ELR (cell line): ENCODE results near the gene THEM5.
"Not testable (repeated sequence)": the region's sequence is repeated elsewhere in the genome, so short reads cannot be mapped to it uniquely, and the experiment has no call there.

Experiments used
- DNase-seq: peaks from one replicate; pipeline ENCODE4 v3.0.0-alpha.2; 2015; ENCODE audit warnings: low read depth

THEM5 gene

GRCh38 chr1:151853411-151853943 is at the start of gene THEM5:
Gene THEM5, minus strand, starts transcription at chr1:151853712. Its CDS starts 147 bp downstream, at chr1:151853565.
- DNase-seq: no peak

- DNase-seq: no peak
Observed at GRCh38 chr1:151902858-151903257, 49.3 kb upstream of the THEM5 start.

- not testable (repeated sequence) for DNase-seq
Observed at GRCh38 chr1:151900804-151901203, 47.3 kb upstream of the THEM5 start.

GRCh38 chr1:151898519-151898991 is 45.0 kb upstream of the THEM5 start:
- no peak for DNase-seq

- no peak for DNase-seq
Observed at GRCh38 chr1:151897991-151898431, 44.5 kb upstream of the THEM5 start.

- peak; percentile 52 for DNase-seq
Observed at GRCh38 chr1:151893176-151893924, 39.8 kb upstream of the THEM5 start.

GRCh38 chr1:151892190-151892589 is 38.7 kb upstream of the THEM5 start:
- peak; percentile 62 for DNase-seq

- DNase-seq: no peak
Observed at GRCh38 chr1:151891512-151891911, 38.0 kb upstream of the THEM5 start.

GRCh38 chr1:151888972-151889570 is 35.6 kb upstream of the THEM5 start:
- DNase-seq: peak; percentile 48

GRCh38 chr1:151887028-151887427 is 33.5 kb upstream of the THEM5 start:
- peak; percentile 55 for DNase-seq

GRCh38 chr1:151885479-151885878 is 32.0 kb upstream of the THEM5 start:
- DNase-seq: peak; percentile 40

GRCh38 chr1:151884879-151885278 is 31.4 kb upstream of the THEM5 start:
- DNase-seq: not testable (repeated sequence)

GRCh38 chr1:151884445-151884844 is 30.9 kb upstream of the THEM5 start:
- not testable (repeated sequence) for DNase-seq

- DNase-seq: not testable (repeated sequence)
Observed at GRCh38 chr1:151883898-151884297, 30.4 kb upstream of the THEM5 start.

GRCh38 chr1:151882918-151883317 is 29.4 kb upstream of the THEM5 start:
- DNase-seq: not testable (repeated sequence)

- no peak for DNase-seq
Observed at GRCh38 chr1:151882466-151882865, 29.0 kb upstream of the THEM5 start.

GRCh38 chr1:151881479-151881878 is 28.0 kb upstream of the THEM5 start:
- no peak for DNase-seq

- DNase-seq: no peak
Observed at GRCh38 chr1:151875419-151876097, 22.0 kb upstream of the THEM5 start.

- not testable (repeated sequence) for DNase-seq
Observed at GRCh38 chr1:151872776-151873175, 19.3 kb upstream of the THEM5 start.

- DNase-seq: no peak
Observed at GRCh38 chr1:151871284-151872030, 17.9 kb upstream of the THEM5 start.

- DNase-seq: no peak
Observed at GRCh38 chr1:151868486-151868885, 15.0 kb upstream of the THEM5 start.
